Activated CD8-positive, alpha-beta memory T cell treated with anti-CD3 and anti-CD28 coated beads, Interleukin-2, amount 50 U/mL, for 48 hours (primary cell): ENCODE results near the gene RFTN1.

Experiments used
- DNase-seq: peaks from one replicate; pipeline ENCODE4 v3.0.0-alpha.2; 2020

Gene RFTN1

GRCh38 chr3:16295298-16295890, 218.1 kb downstream of the RFTN1 start:
- no peak for DNase-seq

DNA sequence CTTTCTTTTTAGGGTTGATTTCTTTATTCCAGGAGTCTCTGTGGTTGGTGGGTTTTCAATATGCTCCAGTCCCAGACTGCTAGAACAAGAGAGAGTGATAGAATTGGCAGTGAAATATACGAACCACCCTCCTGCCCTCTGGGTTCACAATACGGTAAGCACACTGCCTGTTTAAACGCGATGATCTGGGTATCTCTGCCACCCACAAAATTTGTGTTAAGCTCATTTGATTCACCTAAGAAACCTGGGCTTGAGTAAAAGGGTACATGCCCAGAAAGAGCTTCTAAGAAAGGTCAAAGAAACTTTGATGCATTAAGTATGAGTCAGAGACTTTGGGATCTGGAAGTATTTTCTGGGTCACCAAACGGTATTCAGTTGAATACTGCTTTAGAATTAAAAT, 218.7 kb downstream of the RFTN1 start:
- DNase-seq = no peak

DNA sequence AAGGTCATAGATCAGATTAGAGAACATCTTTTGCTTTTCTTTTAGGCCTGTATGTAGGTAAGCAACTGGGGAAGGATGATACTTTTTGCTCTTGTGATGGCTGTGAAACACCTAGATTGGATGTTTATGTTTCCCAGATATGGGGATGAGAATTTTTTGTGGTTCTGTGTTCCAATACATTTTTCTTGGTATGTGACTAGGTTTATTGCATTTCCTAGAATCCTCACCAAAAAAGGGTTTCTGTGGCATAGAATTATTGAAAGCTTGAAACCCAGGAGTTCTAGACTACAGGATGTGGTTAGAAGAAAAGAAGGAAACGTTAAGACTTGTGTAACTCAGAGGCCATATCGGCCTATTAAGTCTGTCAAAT, 222.7 kb downstream of the RFTN1 start:
- no peak for DNase-seq

DNA sequence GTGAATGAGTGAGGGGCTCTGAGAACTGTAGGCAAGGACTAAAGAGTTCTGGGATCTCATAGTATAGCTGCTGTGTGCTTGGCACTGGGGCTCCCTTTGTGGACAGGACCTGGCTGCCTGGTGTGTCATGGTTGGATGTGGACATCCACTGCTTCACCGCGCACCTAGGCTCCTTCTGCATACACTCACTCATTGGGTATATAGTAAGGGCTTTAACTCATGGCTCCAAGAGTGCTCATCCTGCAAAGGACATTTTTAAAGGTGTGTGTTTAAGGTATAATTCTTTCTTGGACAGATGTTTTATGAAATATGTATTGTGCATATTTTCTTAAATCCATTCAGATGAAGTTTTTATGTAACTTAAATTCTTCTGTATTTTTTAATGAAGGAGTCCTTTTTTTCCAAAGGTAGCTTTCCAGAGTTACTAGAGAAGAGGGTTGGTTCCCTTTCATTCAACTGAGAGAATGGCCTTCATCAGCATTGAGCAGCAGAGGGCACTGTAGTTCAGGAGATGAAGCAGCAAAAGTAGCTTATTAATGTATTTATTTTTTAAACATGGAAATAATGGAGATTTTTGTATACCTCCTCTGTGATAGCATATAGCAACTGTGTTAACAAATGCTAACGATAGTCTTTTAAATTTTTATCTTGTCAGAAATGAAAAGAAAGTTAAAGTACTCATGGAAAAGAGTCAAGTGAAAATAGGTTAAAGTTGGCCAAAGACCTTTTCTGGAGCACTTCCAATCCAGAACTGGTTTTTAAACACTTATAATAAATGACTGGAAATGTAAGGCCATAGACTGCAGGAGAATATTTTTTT, 223.3 kb downstream of the RFTN1 start:
- DNase-seq = no peak

GRCh38 chr3:16289144-16289889, 224.2 kb downstream of the RFTN1 start:
- DNase-seq = no peak

GRCh38 chr3:16288664-16289063, 224.8 kb downstream of the RFTN1 start:
- DNase-seq = no peak

DNA sequence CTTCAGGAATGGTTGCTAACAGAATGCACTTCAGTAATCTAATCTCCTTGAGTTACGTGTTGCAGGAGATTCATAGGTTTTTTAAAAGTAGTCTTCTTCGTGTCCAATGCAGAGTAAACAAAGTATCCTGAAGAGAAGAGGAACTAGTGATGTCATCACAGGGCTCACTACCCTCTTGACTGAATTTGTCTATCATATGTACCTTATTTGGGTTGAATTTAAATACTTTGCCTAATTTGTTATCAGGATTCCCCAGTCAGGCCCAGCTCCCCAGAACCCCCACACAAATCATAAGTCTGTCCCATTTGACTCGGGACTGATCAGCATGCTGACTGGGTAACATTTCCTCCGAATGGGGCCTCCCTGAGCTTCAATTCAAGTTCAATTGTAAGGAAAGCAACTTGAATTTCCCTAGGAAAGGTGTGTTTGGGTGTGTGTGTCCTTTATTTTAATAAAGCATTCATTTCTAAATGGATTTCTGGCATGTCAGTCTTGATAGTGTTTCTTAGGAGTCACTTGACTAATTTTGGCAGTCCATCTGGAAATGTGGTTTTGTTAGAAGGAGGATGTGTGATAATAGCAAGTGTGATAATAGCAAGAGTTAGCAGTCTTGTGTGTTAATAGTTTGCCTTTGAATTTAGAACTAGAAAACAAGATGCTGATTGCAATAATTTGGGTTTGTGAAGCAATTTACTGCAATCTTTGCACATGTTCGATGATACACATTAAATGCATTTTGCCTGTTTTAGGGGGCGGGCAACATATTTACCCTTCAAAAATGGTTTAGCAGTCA, 226.6 kb downstream of the RFTN1 start:
- no peak for DNase-seq

DNA sequence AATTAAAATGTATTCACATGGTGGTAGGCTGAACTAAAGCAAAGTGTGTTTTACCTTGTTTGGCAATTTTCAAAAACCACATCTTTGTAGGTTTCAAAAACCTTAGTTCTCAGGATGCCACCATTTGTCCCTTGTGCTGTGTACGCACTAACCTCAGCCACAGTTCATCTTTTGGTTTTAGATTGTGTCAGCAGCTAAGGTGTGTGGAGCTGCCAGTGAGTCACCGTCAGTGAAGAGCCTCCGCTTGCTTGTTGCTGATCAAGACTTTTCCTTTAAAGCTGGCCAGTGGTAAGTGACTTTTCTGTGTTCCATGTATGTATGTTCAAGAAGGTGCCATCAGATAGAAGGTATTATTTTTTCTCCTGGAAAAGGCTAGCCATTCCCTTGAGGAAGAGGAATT, 227.3 kb downstream of the RFTN1 start:
- peak; percentile 69 for DNase-seq

- no peak for DNase-seq
Measured at GRCh38 chr3:16284633-16285032, 228.9 kb downstream of the RFTN1 start.

- DNase-seq = no peak
Measured at GRCh38 chr3:16280671-16281070, 232.8 kb downstream of the RFTN1 start.

DNA sequence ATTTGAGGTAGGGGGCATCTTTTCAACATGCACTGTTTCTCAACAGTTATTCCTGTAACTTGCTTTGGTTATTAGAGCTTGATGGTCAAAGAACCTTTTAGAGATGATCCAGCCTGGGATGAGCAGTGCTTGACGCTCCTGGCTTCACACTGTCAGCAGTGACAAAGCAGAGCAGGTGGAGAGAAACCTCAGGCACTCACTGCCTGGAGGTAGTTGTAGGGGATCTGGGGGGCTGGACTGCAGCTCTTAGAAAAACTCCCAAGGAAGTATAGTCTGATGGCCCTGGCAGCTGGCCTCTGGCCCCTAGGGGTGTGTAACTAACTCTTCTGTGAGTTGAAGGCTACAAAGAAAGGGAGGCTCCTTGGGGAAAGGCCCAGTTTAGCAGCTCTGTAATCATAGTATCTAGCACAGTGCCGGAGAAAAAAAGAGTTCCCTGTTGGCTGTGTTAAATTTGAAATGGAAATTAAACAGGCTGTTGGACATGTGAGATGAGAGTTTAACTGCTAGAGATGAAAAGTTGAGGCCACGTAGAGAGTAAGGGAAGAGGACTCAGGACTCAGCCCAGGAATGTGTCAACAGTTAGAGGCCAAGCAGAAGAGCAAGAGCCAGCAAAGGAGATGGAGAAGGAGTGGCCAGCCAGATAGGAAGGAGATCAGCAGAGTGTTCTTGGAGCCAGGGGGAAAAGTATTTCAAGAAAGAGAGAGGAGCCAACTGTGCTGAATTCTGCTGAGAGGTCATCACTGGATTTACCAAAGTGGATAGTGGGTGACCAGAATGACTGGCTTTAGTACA, 234.3 kb downstream of the RFTN1 start:
- DNase-seq = no peak

DNA sequence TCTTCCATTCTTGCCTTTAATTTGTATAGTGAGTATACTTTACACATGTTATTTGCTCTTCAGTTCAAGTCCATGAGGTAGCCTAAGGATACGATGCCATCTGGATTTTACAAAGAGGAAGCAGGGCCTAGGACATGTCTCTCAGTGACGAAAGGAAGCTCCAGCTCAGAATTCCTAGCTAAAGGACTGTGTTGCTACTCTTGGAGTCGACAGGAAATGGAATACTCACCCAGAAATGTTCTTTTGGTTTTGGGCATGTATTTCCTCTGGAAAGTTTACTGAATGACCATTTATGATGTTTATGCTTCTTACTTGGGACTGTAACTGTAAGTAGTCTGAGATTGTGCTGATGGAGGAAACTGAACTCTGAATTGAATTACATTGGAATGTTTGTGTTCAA, 236.0 kb downstream of the RFTN1 start:
- no peak for DNase-seq

GRCh38 chr3:16273867-16274266, 239.6 kb downstream of the RFTN1 start:
- no peak for DNase-seq

DNA sequence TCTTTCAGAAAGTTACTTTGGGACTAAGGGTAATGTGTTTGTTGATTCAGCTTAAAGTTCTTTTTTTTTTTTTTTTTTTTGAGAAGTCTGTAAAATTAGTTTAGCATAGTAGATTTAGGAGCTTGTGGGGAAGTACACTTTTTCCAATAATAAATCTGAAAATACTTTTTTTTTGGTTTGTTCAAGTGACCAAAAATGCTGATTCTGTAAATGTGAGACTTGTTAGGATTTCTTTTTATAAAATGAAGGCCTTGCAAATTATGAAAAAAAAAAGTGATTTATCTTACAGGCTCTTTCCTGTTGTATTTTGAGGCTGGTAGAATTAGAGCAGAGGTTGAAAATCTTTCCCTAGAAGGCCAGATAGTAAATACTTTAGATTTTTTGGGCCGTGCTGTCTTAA, 240.9 kb downstream of the RFTN1 start:
- no peak for DNase-seq

DNA sequence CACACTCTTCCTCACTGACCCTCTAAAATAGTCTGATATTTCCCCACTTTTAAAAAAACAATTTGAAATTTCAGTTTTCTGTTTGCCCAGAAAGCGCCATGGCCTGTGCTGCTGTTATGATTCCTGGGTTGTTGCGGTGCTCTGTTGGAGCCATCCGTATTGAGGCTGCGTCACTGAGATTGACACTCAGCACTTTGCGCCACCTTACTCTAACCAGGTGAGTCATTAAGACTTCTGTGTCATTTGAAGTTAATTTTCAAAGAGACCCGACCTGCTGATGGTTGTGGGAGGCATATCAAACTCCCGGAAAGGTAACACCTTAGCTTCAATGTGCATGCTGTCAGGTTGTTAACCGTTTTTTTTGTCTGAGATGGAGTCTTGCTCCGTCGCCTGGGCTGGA, 242.6 kb downstream of the RFTN1 start:
- no peak for DNase-seq

GRCh38 chr3:16266714-16267113, 246.8 kb downstream of the RFTN1 start:
- no peak for DNase-seq
